ENCODE data around the gene GAS7.
"Not testable (repeated sequence)": the region's sequence is repeated elsewhere in the genome, so short reads cannot be mapped to it uniquely, and the experiment has no call there.

Gene GAS7

GRCh38 chr17:9942885-9943284 is 255.5 kb downstream of the GAS7 start:
- DNase-seq (ENCODE audit: low spot score): no peak

DNA sequence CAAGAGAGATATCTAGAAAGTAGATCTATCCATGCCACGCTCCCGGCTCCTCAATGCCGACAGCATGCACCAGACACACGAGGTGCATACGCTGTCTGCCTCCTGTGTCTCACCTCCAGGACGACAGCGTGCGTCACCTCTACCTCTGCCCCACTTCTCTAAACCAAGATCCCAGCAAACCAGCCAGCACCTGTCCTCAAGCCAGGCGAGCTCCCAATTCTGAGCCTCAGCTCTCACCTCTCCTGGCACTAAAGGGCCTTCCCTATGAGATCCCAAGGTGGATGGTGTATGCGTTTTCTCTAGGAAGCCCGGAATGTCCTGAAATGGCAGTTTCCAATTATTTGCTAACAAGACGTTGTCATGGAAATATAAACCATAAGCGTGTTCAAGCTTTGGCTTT is 257.1 kb downstream of the GAS7 start:
- no peak for DNase-seq (ENCODE audit: low spot score)

DNA sequence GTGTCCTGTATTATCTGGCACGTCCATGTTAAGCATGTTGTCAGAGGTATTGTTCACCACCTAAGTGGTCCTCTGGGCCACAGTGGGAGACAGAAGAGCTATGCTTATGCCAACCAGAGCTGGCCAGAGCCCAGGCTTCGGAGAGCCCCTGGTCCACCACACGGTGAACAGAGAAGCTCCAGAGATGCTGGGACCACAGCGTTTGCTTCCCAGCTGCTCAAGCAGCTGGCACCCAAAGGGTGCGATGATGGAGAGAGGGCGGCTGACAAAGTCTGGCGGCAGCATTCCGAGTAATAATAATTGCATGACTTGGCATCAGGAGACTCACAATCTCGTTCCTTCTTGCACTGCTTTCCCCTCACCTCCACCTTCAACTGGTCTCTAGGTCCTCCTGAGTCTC is 257.6 kb downstream of the GAS7 start:
- DNase-seq (ENCODE audit: low spot score): no peak

- DNase-seq (ENCODE audit: low spot score): no peak
Measured at GRCh38 chr17:9938764-9939163, 259.6 kb downstream of the GAS7 start.

GRCh38 chr17:9937901-9938300 is 260.5 kb downstream of the GAS7 start:
- DNase-seq (ENCODE audit: low spot score): no peak

GRCh38 chr17:9937241-9937761 is 261.1 kb downstream of the GAS7 start:
- no peak for DNase-seq (ENCODE audit: low spot score)

DNA sequence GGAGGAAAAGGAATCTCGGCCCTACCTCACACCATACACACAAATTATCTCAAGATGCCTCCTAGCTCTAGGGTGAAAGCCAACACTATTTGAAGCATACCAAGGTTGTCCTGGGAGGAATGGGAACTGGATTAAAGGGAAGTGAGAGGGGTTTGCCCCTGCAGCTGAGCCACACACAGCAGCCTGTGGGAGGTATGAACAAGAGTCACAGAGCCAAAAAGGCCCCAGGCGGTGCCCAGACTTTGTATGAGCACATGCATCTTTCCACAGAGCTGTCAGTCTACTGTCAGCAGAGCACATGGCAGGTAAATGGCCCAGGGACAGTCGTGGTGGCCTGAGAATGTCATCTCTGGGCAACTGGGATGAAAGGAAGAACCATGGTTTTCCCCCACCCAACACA is 262.3 kb downstream of the GAS7 start:
- no peak for DNase-seq (ENCODE audit: low spot score)

- DNase-seq (ENCODE audit: low spot score): no peak
Measured at GRCh38 chr17:9935408-9935807, 263.0 kb downstream of the GAS7 start.

DNA sequence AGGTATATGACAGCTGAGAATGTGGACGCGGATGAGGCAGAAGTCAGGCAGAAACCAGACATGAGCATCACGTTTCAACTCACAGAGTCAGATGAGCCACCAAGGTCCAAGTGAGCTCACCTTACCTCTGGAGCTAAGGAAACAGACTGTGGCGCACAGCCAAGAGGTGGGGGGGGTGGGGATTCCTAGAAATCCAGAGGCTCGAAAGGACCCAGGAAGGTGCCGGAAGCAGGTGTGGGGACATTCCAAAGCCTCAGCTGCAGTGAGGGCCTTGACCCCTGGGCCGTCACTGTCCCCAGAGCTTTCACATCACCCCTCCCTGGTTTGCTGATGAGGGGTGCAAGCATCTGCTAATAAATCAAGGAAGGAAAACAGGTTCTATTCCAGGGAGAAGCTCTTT is 264.1 kb downstream of the GAS7 start:
- no peak for DNase-seq (ENCODE audit: low spot score)

- no peak for DNase-seq (ENCODE audit: low spot score)
Measured at GRCh38 chr17:9932491-9932890, 265.9 kb downstream of the GAS7 start.

GRCh38 chr17:9931144-9931741 is 267.2 kb downstream of the GAS7 start:
- DNase-seq (ENCODE audit: low spot score): no peak

GRCh38 chr17:9929871-9930270 is 268.5 kb downstream of the GAS7 start:
- no peak for DNase-seq (ENCODE audit: low spot score)

DNA sequence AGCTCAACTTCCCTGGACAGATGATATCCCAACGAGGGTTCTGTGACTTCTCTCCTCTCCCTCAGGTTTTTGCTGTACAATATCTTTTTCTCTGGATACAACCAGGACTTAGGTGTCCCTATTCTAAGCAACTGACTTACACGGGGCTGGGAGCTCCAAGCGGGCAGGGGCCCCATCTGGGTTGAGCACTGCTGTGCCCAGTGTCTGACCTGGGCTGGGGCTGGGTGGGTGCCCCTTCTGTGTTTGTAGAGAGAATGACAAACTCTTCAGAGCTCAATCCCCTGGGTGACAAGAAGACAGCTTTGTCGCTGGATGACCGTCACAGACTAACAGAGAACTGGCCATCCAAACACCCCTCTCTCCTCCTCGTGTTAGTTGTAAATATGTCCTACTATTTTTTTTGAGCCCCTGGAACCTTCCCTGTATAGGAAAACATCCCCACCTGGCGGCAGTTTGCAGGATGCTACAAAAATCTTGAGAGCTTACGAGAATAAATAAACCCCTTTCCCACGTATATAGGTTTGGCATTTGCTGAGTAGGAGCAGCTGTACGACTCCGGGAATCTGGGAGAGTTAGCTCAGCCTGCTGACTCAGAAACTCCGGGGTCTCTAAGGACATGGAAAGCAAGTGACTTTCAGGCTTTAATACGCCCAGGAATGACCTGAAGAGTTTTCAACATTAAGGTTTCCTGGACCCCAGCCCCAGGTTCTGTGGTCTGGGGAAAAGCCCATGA is 269.6 kb downstream of the GAS7 start:
- DNase-seq (ENCODE audit: low spot score): no peak

- DNase-seq (ENCODE audit: low spot score): no peak
Measured at GRCh38 chr17:9926150-9926804, 272.1 kb downstream of the GAS7 start.

- DNase-seq (ENCODE audit: low spot score): no peak
Measured at GRCh38 chr17:9925457-9925856, 272.9 kb downstream of the GAS7 start.

- peak; percentile 54 for DNase-seq (ENCODE audit: low spot score)
Measured at GRCh38 chr17:9924735-9925191, 273.6 kb downstream of the GAS7 start.

DNA sequence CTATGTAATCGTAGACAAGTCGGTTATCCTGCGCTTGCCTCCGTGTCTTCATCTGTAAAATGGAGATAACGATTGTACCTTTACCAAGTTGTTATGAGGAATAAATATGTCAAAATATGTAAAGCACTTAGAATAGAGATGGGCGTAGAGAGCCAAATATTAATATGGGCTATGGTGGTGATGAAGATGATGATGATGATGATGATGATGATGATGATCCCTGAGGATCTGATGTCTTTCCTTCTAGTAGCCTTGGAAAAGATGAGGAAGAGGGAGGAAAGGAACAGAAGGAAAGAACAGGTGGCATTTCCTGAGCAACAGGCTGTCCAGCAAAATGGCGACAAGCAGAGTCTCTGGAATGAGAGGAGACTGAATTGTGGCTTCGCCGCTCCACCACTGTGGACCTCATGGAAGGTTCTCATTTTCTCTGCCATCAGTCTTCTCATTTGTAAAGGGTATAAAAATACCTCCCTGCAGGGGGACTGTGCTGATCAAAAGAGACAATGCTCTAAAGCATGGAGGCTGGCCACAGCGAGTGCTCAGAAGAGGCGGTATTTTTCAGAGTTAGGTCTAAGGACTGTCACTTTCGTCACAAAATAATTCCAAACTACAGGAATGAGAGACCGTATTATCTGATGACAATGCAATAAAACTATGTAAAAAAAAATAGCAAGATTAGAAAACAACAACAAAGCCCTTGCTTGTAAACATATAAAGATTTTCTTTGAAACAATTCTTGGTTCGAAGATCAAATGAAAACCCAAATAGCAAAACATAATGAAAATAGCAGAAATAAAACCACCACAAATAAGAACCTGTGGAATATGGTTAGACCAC is 276.2 kb downstream of the GAS7 start:
- no peak for DNase-seq (ENCODE audit: low spot score)

GRCh38 chr17:9921216-9921615 is 277.2 kb downstream of the GAS7 start:
- not testable (repeated sequence) for DNase-seq (ENCODE audit: low spot score)

GRCh38 chr17:9918804-9919352 is 279.5 kb downstream of the GAS7 start:
- no peak for DNase-seq (ENCODE audit: low spot score)

DNA sequence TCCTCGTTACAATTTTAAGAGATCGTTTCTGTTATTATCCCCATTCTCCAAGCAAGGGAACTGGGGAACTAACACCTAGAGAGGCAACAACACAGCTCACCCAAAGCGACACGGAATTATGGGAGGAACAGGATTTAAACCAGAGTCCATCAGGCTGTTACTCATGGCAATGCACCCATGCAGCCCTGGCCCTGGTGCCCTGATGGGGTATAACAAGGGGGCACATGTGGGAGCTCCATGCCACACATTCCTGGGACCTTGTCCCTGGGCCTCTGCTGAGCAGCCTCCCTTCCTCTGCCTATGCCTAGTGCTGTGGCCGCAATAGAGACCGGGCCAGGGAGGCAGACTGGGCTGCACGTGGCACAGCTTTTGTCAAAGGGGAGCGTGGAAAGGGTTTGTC is 280.1 kb downstream of the GAS7 start:
- DNase-seq (ENCODE audit: low spot score): no peak

- DNase-seq (ENCODE audit: low spot score): no peak
Measured at GRCh38 chr17:9917801-9918200, 280.6 kb downstream of the GAS7 start.

- no peak for DNase-seq (ENCODE audit: low spot score)
Measured at GRCh38 chr17:9917131-9917530, 281.3 kb downstream of the GAS7 start.

All from CD4-positive, alpha-beta T cell treated with Interleukin-2 at 100 ng/mL for 4 hours (primary cell).